Renal cortical epithelial cell (primary cell): ENCODE data around the gene DNAJA4. TPM values are rescaled to one million over a fixed set of nuclear protein-coding genes. Genes with fewer than 3 reads are reported as not detected.

Source experiments
- DNase-seq: peaks from one replicate; pipeline ENCODE4 v3.0.0-alpha.2; 2011; ENCODE audit warnings: low read depth
- total RNA-seq: library from RNA; depleted of rRNA; stranded (reverse); fragments of >200 nt; gene quantifications from 2 replicates; pipeline ENCODE4 v1.2.3, GENCODE V29; 2014

DNAJA4 gene
- total RNA-seq, 1 donor from 2014 or later, result 11.1 TPM

- DNase-seq, result no peak
These were observed 51.4 kb downstream of the DNAJA4 start for GRCh38 chr15:78315686-78316282.

GRCh38 chr15:78316283-78317083, 52.1 kb downstream of the DNAJA4 start:
- no peak for DNase-seq

GRCh38 chr15:78317145-78317836, 52.9 kb downstream of the DNAJA4 start:
- DNase-seq, result no peak

GRCh38 chr15:78319588-78319987, 55.2 kb downstream of the DNAJA4 start:
- no peak for DNase-seq

GRCh38 chr15:78320183-78320582, 55.8 kb downstream of the DNAJA4 start:
- no peak for DNase-seq

GRCh38 chr15:78321041-78321570, 56.7 kb downstream of the DNAJA4 start:
- DNase-seq, result no peak

GRCh38 chr15:78321786-78322185, 57.4 kb downstream of the DNAJA4 start:
- DNase-seq, result no peak

GRCh38 chr15:78322243-78322642, 57.9 kb downstream of the DNAJA4 start:
- no peak for DNase-seq

- DNase-seq, result no peak
These were observed 58.6 kb downstream of the DNAJA4 start for GRCh38 chr15:78322724-78323521.

GRCh38 chr15:78323693-78324092, 59.3 kb downstream of the DNAJA4 start:
- DNase-seq, result no peak

GRCh38 chr15:78324144-78324543, 59.8 kb downstream of the DNAJA4 start:
- no peak for DNase-seq

GRCh38 chr15:78325092-78325843, 60.9 kb downstream of the DNAJA4 start:
- DNase-seq, result peak; percentile 79

- peak; percentile 7 for DNase-seq
These were observed 63.1 kb downstream of the DNAJA4 start for GRCh38 chr15:78327466-78327865.

GRCh38 chr15:78329625-78330024, 65.3 kb downstream of the DNAJA4 start:
- DNase-seq, result no peak

Other genes with a start within 250 kb of the DNAJA4 start
- 14.1 and 23.7 TPM in 2 replicates for gene TBC1D2B, start 186.9 kb upstream of the DNAJA4 start, total RNA-seq
- gene SH2D7, start 172.0 kb upstream of the DNAJA4 start, total RNA-seq, result not detected in 2 replicates
- 8.2 and 16.7 TPM in 2 replicates for gene CIB2, start 133.1 kb upstream of the DNAJA4 start, total RNA-seq
- 47.2 and 96.3 TPM in 2 replicates for gene IDH3A, start 115.2 kb upstream of the DNAJA4 start, total RNA-seq
- gene ACSBG1, start 30.0 kb upstream of the DNAJA4 start, total RNA-seq, result 0.20 TPM in 1 of 2 replicates, not detected in the other
- gene SKIC8, start 35.0 kb downstream of the DNAJA4 start, total RNA-seq, result 60.6 and 89.1 TPM in 2 replicates
- not detected in 2 replicates for gene CRABP1, start 75.8 kb downstream of the DNAJA4 start, total RNA-seq
- gene IREB2, start 173.7 kb downstream of the DNAJA4 start, total RNA-seq, result 68.5 and 70.2 TPM in 2 replicates
- 1.9 and 4.8 TPM in 2 replicates for gene HYKK, start 243.0 kb downstream of the DNAJA4 start, total RNA-seq